NCI-H1048 (cell line): Measurements from ENCODE around the gene DHRS2.
"Not testable (repeated sequence)": the region's sequence is repeated elsewhere in the genome, so short reads cannot be mapped to it uniquely, and the experiment has no call there.

Experiments used
- DNase-seq: peaks from one replicate; lab custom pipeline; 2025; lab: John Stamatoyannopoulos, UW

The DHRS2 gene, protein sequence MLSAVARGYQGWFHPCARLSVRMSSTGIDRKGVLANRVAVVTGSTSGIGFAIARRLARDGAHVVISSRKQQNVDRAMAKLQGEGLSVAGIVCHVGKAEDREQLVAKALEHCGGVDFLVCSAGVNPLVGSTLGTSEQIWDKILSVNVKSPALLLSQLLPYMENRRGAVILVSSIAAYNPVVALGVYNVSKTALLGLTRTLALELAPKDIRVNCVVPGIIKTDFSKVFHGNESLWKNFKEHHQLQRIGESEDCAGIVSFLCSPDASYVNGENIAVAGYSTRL

GRCh38 chr14:23636317-23637211 is at the start of gene DHRS2:
TSS of gene DHRS2 (plus strand) at chr14:23636364. CDS start at chr14:23638865, 2,501 bp downstream.
- no peak for DNase-seq

DNA sequence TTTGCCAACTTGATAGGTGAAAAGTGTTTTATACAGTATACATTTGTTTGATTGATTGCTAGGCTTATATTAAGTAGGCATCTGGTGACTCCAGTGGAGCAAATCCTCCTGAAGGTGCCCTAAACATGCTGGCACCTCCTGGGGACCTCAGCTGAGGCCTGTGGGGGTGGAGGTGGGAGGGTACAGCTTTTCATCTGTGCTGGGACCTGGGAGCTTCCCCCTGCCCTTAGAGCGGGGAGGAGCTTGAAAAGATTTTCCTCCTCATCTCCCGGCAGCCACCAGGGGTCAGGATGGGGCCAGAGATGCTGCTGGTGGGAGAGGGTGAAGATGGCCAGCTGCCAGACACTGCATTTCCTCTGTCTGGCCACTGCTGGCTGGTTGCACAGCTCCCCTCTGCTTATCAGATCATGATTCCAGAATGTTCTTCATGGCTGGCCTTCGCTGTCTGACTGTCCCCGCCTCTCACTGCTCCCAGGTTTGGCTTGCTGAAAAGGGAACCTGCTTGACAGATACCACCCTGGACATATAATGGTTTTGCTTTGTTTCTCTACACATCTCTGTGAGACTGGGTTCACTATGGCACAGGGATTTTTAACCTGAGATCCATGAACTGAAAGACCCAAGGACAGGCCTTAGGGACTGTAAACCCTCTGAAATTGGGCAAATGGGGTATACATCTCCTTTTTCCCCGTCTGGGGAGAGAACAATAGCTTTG is 47.1 kb upstream of the DHRS2 start:
- peak; percentile 56 for DNase-seq

DNA sequence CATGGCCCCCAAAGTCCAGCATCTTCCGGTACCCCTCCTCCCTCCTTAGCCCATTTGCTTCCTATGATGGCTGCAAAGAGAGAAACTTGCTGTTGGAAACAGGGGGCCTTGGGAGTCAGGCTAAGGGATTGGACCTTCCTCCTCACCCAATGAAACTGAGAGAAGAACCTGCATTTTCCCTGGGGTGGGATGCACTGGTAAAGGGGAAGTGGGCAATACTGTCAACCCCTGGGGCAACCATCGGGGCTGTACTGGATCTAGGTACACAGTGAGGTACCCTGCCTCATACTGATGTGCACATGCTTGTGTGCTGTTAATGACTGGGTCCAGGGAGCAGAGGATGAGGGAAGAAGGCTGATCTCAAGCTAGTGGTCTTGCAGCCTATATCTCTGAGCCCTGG is 46.6 kb upstream of the DHRS2 start:
- no peak for DNase-seq

DNA sequence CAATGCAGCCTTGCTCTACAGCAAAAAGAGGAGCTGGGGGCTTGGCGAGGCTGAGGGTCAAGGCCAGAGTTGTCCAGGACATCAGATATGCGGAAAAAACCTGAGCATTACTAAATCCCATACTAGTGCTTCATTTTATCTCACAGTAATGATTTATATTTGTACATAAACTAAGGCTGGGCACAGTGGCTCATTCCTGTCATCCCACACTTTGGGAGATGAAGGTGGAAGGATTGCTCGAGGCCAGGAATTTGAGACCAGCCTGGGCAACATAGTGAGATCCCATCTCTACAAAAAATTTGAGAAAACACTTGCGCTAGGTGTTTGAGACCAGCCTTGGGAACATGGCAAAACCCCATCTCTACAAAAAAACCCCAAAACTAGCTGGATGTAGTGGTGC is 46.0 kb upstream of the DHRS2 start:
- no peak for DNase-seq

DNA sequence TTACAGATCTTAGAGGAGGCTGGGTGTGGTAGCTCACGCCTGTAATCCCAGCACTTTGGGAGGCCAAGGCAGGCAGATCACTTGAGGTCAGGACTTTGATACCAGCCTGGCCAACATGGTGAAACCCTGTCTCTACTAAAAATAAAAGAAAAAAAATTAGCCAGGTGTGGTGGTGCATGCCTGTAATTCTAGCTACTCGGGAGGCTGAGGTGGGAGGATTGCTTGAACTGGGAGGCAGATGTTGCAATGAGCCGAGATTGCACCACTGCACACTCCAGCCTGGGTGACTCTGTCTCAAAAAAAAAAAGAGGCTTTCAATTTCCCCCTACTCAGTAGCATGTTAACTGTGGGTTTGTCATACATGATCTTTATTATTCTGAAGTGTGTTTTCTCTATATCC is 42.0 kb upstream of the DHRS2 start:
- DNase-seq, result not testable (repeated sequence)

GRCh38 chr14:23600322-23600707 is 35.8 kb upstream of the DHRS2 start:
- no peak for DNase-seq

GRCh38 chr14:23600806-23601205 is 35.4 kb upstream of the DHRS2 start:
- DNase-seq, result no peak

- no peak for DNase-seq
Measured at GRCh38 chr14:23601424-23601823, 34.7 kb upstream of the DHRS2 start.

DNA sequence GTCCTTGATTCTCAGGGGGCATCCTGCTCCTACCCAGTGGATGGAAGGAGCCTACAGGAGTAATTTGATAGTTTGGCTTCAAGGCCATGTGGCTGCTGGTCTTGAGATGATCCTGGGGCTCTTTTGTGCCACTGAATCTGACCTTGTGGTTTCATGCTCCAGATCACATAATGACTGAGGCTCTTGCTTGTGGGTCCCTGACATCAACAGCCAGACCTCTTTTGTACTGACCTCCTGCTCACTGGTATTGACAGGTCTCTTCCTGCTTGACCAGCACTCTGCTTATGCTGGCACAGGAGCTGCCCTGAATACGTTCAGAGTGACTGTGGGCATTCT is 34.4 kb upstream of the DHRS2 start:
- no peak for DNase-seq

DNA sequence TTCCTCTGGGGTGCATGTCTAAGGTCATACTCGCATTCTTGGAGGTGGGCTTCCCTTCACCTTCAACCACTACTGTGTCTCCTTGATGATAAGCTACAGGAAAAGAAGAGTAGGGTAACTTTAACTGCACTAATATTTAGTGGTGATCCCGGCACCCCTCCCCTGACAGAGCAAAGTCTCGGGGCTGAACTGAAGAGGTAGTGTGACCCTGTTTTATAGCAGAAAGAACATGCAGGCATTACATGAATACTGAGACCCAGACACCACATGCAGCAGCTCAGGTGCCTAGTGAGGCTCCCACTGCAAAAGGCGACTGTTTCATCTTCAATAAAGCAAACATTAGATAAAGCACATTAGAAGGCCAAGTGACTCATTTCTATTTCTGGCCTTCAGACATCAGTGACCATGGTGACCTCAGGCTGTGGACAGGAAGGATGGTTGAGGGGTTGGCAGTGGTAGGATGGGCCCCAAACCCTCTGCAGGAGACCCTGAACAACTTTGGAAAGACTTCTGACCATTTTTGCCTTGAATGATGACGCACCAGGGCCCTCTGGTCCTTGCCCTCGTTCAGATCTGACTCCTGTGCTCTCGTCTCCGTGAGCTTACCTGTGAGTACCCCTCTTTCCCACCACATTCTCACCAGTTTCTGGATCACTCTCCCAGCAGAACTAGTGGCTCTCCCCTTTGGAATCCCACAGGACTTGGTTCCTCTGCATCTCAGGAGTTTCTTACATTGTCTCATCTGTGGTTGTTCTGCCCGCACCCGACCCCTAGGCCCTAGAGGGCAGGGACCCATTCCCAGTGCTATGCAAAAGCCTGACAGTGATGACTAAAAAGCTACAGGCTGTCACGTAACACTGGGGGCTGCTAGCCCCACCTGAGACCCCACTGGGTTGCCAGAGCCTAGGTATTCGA is 33.7 kb upstream of the DHRS2 start:
- no peak for DNase-seq

GRCh38 chr14:23603103-23603502 is 33.1 kb upstream of the DHRS2 start:
- DNase-seq, result no peak

- DNase-seq, result no peak
Measured at GRCh38 chr14:23604148-23604547, 32.0 kb upstream of the DHRS2 start.

- no peak for DNase-seq
Measured at GRCh38 chr14:23604675-23605170, 31.4 kb upstream of the DHRS2 start.

DNA sequence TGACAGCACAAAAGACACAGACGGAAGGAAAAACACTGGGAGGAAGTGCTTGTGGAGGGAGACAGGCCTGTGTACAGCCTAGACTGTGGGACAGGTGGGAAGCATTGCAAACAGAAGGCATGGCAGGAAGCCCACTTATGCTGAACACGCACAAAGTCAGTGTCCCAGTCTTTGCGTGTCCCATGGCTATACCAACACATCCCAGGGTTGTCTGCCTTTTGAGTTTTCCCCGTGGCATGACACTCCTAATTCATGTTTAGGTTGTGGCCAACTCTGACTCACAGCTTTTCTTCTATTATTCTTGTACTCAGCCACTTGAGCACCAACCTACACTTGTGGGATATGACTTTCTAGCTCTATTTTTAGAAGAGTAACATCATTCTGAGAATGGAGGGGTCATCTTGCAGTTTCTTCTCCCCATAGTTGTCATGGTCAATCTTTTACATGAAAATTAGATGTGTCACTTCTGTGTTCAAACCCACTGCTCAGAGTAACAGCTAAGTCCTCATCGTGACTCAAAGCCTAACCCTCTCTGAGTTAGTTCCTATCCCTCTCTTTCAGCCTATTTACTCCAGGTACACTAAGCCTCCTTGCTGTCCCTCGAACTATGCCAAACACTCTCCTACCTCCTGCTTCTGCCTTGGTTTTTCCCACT is 30.1 kb upstream of the DHRS2 start:
- no peak for DNase-seq

- DNase-seq, result no peak
Measured at GRCh38 chr14:23608454-23608853, 27.7 kb upstream of the DHRS2 start.

DNA sequence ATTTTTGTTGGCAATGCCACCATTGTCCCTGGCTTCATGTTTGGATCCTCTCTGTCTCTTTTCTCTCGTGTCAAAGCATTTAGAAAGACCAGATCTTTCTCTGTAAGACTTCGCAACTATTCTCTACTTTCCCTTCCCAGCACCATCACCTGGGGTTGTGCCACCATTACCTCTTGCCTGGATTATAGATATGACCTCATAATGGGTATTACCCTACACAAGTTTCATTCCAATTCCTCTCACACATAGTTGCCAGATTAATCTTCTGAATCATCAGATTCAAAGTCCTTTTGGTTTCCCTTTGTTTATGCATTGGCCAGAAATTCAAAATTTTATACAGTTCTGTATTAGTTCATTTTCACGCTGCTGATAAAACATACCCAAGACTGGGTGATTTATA is 27.2 kb upstream of the DHRS2 start:
- no peak for DNase-seq

GRCh38 chr14:23609411-23610089 is 26.6 kb upstream of the DHRS2 start:
- not testable (repeated sequence) for DNase-seq

DNA sequence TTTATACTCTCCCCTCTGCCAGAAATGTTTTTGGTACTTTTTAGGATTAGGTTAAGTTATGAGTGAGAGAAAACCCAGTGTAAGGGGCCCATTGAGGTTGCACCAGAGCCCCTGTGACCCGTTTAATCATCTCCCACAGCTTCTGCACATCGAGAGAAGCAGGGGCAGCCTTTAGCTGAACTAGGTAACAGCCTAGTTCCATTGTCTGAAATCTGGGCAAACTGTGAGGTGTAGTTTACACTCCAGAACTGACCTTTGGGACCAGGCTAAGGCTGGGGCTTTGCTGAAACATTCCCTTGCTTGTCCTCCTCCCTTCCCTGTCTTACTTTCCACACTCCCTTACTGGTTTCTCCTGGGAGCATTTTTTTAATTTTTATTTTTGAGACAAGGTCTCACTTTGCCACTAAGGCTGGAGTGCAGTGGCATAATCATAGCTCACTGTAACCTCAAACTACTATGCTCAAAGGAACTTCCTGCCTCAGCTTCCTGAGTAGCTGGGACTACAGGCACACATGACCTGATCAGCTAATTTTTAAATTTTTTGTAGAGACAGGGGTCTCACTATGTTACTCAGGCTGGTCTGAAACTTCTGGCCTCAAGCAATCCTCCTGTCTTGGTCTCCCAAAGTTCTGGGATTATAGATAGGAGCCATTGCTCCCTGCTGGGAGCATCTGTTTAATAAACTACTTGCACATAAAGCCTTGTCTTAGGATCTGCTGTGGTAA is 25.9 kb upstream of the DHRS2 start:
- no peak for DNase-seq

DNA sequence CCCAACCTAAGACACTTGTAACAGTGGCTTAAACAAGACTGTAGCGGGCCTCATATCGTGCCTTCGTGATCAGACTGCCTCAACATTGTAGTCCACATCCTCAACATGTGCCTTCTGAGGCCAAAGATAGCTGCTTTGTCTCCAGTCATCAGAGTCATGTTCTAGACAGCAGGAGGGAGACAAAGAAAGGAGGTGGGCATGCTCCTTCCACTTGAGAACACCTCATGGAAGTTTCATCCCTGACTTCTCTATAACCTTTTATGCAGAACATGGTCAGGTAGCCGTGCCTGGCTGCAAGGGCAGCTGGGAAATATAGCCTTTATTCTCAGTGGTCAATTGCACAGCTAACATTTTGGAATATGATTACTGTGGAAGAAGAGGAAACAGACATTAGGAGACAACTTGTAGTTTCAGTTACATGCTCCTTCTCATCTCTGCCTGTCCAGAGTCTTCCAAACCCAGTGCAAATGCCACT is 25.3 kb upstream of the DHRS2 start:
- DNase-seq, result no peak

- DNase-seq, result no peak
Measured at GRCh38 chr14:23612354-23612732, 23.8 kb upstream of the DHRS2 start.
